OCI-LY3 (cell line): Measurements from ENCODE around the gene ATG4B.

Source experiments
- H2AFZ ChIP-seq: fragments of 200-600, 300-600 bp; shearing (Covaris generic); 2 replicates; pipeline ENCODE4 v1.6.0; 2014; ENCODE audit warnings: antibody characterized with exemption, low read depth, low read length
- H3K27ac ChIP-seq: fragments of 200-600, 300-600 bp; sonication (generic); 2 replicates; pipeline ENCODE4 v1.5.1; 2014; ENCODE audit warnings: mild to moderate bottlenecking, low read length, moderate library complexity, mixed read lengths
- H3K27me3 ChIP-seq: fragments of 200-600, 300-600 bp; sonication (generic); 2 replicates; pipeline ENCODE4 v1.6.1; 2014; ENCODE audit warnings: low read depth, low read length, mixed read lengths
- H3K36me3 ChIP-seq: fragments of 200-600, 300-600 bp; sonication (generic); replicated peaks from 2 replicates; pipeline ENCODE3; 2014; ENCODE audit warnings: low read depth, low read length, mixed read lengths
- H3K4me1 ChIP-seq: fragments of 300-600, 200-600 bp; sonication (generic); 2 replicates; pipeline ENCODE4 v1.6.1; 2014; ENCODE audit warnings: low read length, mixed read lengths
- H3K4me2 ChIP-seq: fragments of 200-600, 300-600 bp; sonication (generic); 2 replicates; pipeline ENCODE4 v1.6.1; 2014; ENCODE audit warnings: low read length, mixed read lengths
- H3K4me3 ChIP-seq: fragments of 300-600, 200-600 bp; sonication (generic); 2 replicates; pipeline ENCODE4 v1.5.1; 2014; ENCODE audit warnings: antibody characterized with exemption, mild to moderate bottlenecking, low read length, moderate library complexity
- H3K79me2 ChIP-seq: fragments of 300-600, 200-600 bp; shearing (Covaris generic); 2 replicates; pipeline ENCODE4 v1.6.1; 2014; ENCODE audit warnings: mild to moderate bottlenecking, low read length, mixed read lengths
- H3K9ac ChIP-seq: fragments of 300-600, 200-600 bp; shearing (Covaris generic); 2 replicates; pipeline ENCODE4 v1.6.0; 2014; ENCODE audit warnings: mild to moderate bottlenecking, low read length, moderate library complexity
- H3K9me3 ChIP-seq: fragments of 200-600, 300-600 bp; shearing (Covaris generic); 2 replicates; pipeline ENCODE4 v1.6.1; 2014; ENCODE audit warnings: low read length, mixed read lengths; ENCODE audit not compliant: insufficient read depth
- H4K20me1 ChIP-seq: fragments of 200-600, 300-600 bp; sonication (generic); 2 replicates; pipeline ENCODE4 v1.6.1; 2016; ENCODE audit warnings: low read length, mixed read lengths; ENCODE audit not compliant: insufficient read depth
- CTCF ChIP-seq: fragments of 200-600, 300-600 bp; sonication (generic); IDR thresholded peaks from 2 replicates; pipeline ENCODE4 v1.5.1; 2014; ENCODE audit warnings: antibody characterized with exemption, low read length, low read depth
- EZH2phosphoT487 ChIP-seq: fragments of 200-600 bp; shearing (Covaris generic); IDR thresholded peaks from 2 replicates; pipeline ENCODE4 v1.6.1; 2018; ENCODE audit warnings: antibody characterized with exemption, mixed run types, low read depth

The ATG4B gene

DNA sequence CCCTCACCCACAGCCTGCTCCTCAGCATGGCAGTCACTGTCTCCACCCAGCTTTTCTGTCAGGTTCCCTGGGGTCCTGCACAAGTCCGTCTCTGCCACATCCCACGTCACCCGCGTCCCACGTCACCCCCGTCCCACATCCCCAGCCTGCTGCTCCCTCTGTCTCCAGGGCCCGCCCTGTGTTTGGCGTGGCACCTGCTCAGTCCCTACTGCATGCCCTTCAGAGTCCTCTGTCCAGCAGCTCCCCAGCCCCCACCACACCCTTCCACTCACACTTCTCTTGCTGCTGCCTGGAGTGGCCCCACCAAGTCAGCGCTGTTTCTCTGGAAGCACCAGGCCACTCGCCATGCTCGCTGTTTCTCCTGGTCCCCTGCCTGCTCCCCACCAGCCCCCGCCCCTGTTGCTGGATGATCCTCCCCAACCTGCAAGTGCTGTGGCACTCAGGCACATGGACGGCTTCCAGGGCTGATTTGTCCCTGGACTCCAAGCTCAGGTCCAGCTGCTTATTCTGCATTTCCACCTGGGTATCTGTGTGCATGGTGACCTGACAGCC is 18.8 kb downstream of the ATG4B start:
- no peak overlapping the region for H3K4me3 ChIP-seq
- no peaks in the 10 kb centered on the region for H3K27me3 ChIP-seq
- no peak overlapping the region for H3K4me2 ChIP-seq
- peaks cover 11% of the 10 kb centered on the region for H3K36me3 ChIP-seq
- H3K9ac ChIP-seq = no peak overlapping the region
- no peak overlapping the region for H2AFZ ChIP-seq
- H3K4me1 ChIP-seq = no peaks in the 10 kb centered on the region
- H3K79me2 ChIP-seq = no peaks in the 10 kb centered on the region
- H4K20me1 ChIP-seq = no peaks in the 10 kb centered on the region
- no peak overlapping the region for H3K27ac ChIP-seq
- TF ChIP-seq EZH2phosphoT487 = no peak
- TF ChIP-seq CTCF = no peak
- no peaks in the 10 kb centered on the region for H3K9me3 ChIP-seq

- Histone ChIP-seq H4K20me1 (no peaks in the 10 kb centered on the region), H3K4me2 (no peak overlapping the region), H3K27ac (no peak overlapping the region), H3K9me3 (no peaks in the 10 kb centered on the region), H3K4me1 (no peaks in the 10 kb centered on the region), H3K4me3 (no peak overlapping the region), H3K36me3 (peaks cover 8% of the 10 kb centered on the region), H3K79me2 (no peaks in the 10 kb centered on the region), H3K9ac (no peak overlapping the region), H3K27me3 (no peaks in the 10 kb centered on the region), H2AFZ (no peak overlapping the region)
- TF ChIP-seq EZH2phosphoT487 (no peak), CTCF (no peak)
These were observed 20.3 kb downstream of the ATG4B start for GRCh38 chr2:241657786-241658254.

DNA sequence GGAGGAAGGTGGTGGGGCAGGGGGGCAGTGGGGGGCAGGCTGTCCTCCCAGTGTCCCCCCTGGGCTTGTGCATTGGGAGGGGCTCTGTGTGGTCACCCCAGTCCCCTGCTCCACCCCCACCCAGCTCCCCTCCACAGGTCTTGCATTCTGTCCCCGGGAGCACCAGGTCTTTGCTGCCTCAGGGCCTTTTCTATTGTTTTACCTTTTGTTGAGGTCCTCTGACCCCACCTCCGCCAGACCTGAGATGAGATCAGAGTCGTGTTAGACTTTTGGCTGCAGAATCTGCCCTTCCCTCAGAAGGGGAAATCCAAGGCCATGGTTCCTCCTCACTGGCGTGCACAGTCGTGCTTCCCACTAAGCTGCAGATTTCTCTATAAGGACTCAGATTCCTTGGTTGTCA is 20.8 kb downstream of the ATG4B start:
- H3K4me3 ChIP-seq = no peak overlapping the region
- H3K9ac ChIP-seq = no peak overlapping the region
- H3K4me1 ChIP-seq = no peaks in the 10 kb centered on the region
- peaks cover 8% of the 10 kb centered on the region for H3K36me3 ChIP-seq
- H3K79me2 ChIP-seq = no peaks in the 10 kb centered on the region
- no peak overlapping the region for H3K4me2 ChIP-seq
- no peaks in the 10 kb centered on the region for H3K9me3 ChIP-seq
- TF ChIP-seq CTCF (no peak), EZH2phosphoT487 (no peak)
- no peaks in the 10 kb centered on the region for H4K20me1 ChIP-seq
- H3K27ac ChIP-seq = no peak overlapping the region
- no peak overlapping the region for H2AFZ ChIP-seq
- H3K27me3 ChIP-seq = no peaks in the 10 kb centered on the region

GRCh38 chr2:241659150-241659739 is 21.8 kb downstream of the ATG4B start:
- no peak overlapping the region for H2AFZ ChIP-seq
- H3K4me3 ChIP-seq = no peak overlapping the region
- peaks cover 8% of the 10 kb centered on the region for H3K36me3 ChIP-seq
- no peaks in the 10 kb centered on the region for H3K27me3 ChIP-seq
- no peak overlapping the region for H3K4me2 ChIP-seq
- H3K9ac ChIP-seq = no peak overlapping the region
- H3K79me2 ChIP-seq = no peaks in the 10 kb centered on the region
- no peaks in the 10 kb centered on the region for H4K20me1 ChIP-seq
- no peaks in the 10 kb centered on the region for H3K9me3 ChIP-seq
- TF ChIP-seq CTCF (peak; percentile 48), EZH2phosphoT487 (no peak)
- H3K27ac ChIP-seq = no peak overlapping the region
- H3K4me1 ChIP-seq = no peaks in the 10 kb centered on the region
